Measurements from ENCODE around the gene IFIT2.

Gene IFIT2

DNA sequence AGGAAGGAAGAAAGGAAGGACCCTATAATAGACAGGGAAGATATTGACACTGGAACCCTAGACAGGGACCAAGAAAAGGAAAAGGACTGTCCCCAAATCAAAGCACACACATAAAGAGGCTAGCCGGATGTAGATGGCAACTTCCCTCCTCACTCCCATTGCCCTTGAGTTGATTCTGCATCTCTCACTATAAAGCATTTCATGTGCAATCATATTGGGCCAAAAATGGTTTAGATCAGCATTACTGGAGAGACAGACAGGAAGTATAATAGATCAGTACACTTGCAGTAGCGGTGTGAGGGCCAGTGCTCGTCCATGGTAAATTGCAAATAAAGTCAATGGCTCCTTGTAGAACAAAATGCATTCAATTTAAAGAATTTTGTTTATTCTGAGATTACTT is 34.4 kb downstream of the IFIT2 start:
- Histone ChIP-seq H3K4me3 (ENCODE audit: insufficient read length, low read depth) (no peak overlapping the region), H3K9ac (ENCODE audit: insufficient read length, low read depth) (no peak overlapping the region), H3K4me1 (ENCODE audit: insufficient read depth, insufficient read length) (peaks cover 3% of the 10 kb centered on the region), H3K27me3 (ENCODE audit: insufficient read depth, insufficient read length) (no peaks in the 10 kb centered on the region), H3K36me3 (ENCODE audit: insufficient read depth, insufficient read length, low read length) (no peaks in the 10 kb centered on the region), H3K9me3 (ENCODE audit: insufficient read depth, low read length) (no peaks in the 10 kb centered on the region)
- no peak for DNase-seq (ENCODE audit: low read depth, low spot score)
- TF ChIP-seq ZNF274 (IDR thresholded peaks at IDR 0.05; ENCODE audit: low read depth, low read length) (no peak), YY1 (IDR thresholded peaks at IDR 0.05; ENCODE audit: insufficient read depth, insufficient read length) (no peak), SUZ12 (IDR thresholded peaks at IDR 0.05; ENCODE audit: extremely low read depth, insufficient read depth, insufficient read length) (no peak)

DNA sequence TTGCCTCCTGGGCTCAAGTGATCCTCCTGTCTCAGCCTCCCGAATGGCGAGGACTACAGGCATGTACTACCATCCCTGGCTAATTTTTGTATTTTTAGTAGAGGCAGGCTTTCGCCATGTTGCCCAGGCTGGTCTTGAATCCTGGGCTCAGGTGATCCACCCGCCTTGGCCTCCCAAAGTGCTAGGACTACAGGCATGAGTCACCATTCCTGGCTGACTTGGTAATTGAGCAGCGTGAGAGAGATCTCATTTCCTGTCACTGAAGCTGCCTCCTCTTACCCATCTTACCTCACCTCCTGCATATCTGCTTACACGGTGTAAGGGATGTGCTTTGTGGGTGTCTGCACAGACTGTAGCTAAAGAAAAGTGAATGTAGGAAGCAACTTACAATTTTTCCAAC is 35.6 kb downstream of the IFIT2 start:
- Histone ChIP-seq H3K36me3 (ENCODE audit: insufficient read depth, insufficient read length, low read length) (no peaks in the 10 kb centered on the region), H3K9me3 (ENCODE audit: insufficient read depth, low read length) (no peaks in the 10 kb centered on the region), H3K4me3 (ENCODE audit: insufficient read length, low read depth) (no peak overlapping the region), H3K9ac (ENCODE audit: insufficient read length, low read depth) (no peak overlapping the region), H3K27me3 (ENCODE audit: insufficient read depth, insufficient read length) (no peaks in the 10 kb centered on the region), H3K4me1 (ENCODE audit: insufficient read depth, insufficient read length) (peaks cover 3% of the 10 kb centered on the region)
- DNase-seq (ENCODE audit: low read depth, low spot score), result no peak
- TF ChIP-seq SUZ12 (IDR thresholded peaks at IDR 0.05; ENCODE audit: extremely low read depth, insufficient read depth, insufficient read length), result no peak
- TF ChIP-seq ZNF274 (IDR thresholded peaks at IDR 0.05; ENCODE audit: low read depth, low read length), result no peak
- no peak for TF ChIP-seq YY1 (IDR thresholded peaks at IDR 0.05; ENCODE audit: insufficient read depth, insufficient read length)

DNA sequence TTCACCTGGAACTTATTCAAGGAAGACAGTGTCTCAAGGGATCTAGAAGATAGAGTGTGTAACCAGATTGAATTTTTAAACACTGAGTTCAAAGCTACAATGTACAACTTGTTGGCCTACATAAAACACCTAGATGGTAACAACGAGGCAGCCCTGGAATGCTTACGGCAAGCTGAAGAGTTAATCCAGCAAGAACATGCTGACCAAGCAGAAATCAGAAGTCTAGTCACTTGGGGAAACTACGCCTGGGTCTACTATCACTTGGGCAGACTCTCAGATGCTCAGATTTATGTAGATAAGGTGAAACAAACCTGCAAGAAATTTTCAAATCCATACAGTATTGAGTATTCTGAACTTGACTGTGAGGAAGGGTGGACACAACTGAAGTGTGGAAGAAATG is 36.9 kb downstream of the IFIT2 start:
- H3K9me3 ChIP-seq (ENCODE audit: insufficient read depth, low read length), result no peaks in the 10 kb centered on the region
- no peak for DNase-seq (ENCODE audit: low read depth, low spot score)
- no peak overlapping the region for H3K9ac ChIP-seq (ENCODE audit: insufficient read length, low read depth)
- no peaks in the 10 kb centered on the region for H3K36me3 ChIP-seq (ENCODE audit: insufficient read depth, insufficient read length, low read length)
- no peak overlapping the region for H3K4me3 ChIP-seq (ENCODE audit: insufficient read length, low read depth)
- TF ChIP-seq YY1 (IDR thresholded peaks at IDR 0.05; ENCODE audit: insufficient read depth, insufficient read length) (no peak), ZNF274 (IDR thresholded peaks at IDR 0.05; ENCODE audit: low read depth, low read length) (no peak), SUZ12 (IDR thresholded peaks at IDR 0.05; ENCODE audit: extremely low read depth, insufficient read depth, insufficient read length) (no peak)
- H3K4me1 ChIP-seq (ENCODE audit: insufficient read depth, insufficient read length), result peaks cover 3% of the 10 kb centered on the region
- H3K27me3 ChIP-seq (ENCODE audit: insufficient read depth, insufficient read length), result no peaks in the 10 kb centered on the region

DNA sequence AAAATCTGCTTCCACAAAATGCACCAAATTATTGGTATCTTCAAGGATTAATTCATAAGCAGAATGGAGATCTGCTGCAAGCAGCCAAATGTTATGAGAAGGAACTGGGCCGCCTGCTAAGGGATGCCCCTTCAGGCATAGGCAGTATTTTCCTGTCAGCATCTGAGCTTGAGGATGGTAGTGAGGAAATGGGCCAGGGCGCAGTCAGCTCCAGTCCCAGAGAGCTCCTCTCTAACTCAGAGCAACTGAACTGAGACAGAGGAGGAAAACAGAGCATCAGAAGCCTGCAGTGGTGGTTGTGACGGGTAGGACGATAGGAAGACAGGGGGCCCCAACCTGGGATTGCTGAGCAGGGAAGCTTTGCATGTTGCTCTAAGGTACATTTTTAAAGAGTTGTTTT is 38.0 kb downstream of the IFIT2 start:
- H3K9ac ChIP-seq (ENCODE audit: insufficient read length, low read depth), result no peak overlapping the region
- no peak overlapping the region for H3K4me3 ChIP-seq (ENCODE audit: insufficient read length, low read depth)
- H3K9me3 ChIP-seq (ENCODE audit: insufficient read depth, low read length), result no peaks in the 10 kb centered on the region
- DNase-seq (ENCODE audit: low read depth, low spot score), result no peak
- TF ChIP-seq YY1 (IDR thresholded peaks at IDR 0.05; ENCODE audit: insufficient read depth, insufficient read length), result no peak
- no peak for TF ChIP-seq ZNF274 (IDR thresholded peaks at IDR 0.05; ENCODE audit: low read depth, low read length)
- no peak for TF ChIP-seq SUZ12 (IDR thresholded peaks at IDR 0.05; ENCODE audit: extremely low read depth, insufficient read depth, insufficient read length)
- H3K36me3 ChIP-seq (ENCODE audit: insufficient read depth, insufficient read length, low read length), result no peaks in the 10 kb centered on the region
- no peaks in the 10 kb centered on the region for H3K27me3 ChIP-seq (ENCODE audit: insufficient read depth, insufficient read length)
- no peaks in the 10 kb centered on the region for H3K4me1 ChIP-seq (ENCODE audit: insufficient read depth, insufficient read length)

DNA sequence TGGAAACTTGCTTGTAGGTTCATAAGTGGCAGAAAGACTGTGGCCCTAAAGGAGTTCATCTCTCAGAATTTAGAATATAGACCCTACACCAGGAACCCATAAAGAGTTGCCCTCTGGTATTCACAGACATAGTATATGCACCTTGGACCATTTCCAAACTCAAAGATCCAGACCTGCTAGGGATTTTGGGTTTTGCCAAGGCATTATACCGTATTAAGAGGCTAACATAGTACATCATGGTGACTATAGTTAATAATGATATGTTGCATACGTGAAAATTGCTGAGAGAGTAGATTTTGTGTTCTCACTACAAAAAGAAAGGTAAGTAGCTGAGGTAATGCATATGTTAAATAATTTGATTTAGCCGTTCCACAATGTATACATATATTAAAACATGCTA is 39.8 kb downstream of the IFIT2 start:
- H3K27me3 ChIP-seq (ENCODE audit: insufficient read depth, insufficient read length), result no peaks in the 10 kb centered on the region
- no peak overlapping the region for H3K9ac ChIP-seq (ENCODE audit: insufficient read length, low read depth)
- no peak overlapping the region for H3K4me3 ChIP-seq (ENCODE audit: insufficient read length, low read depth)
- no peak for DNase-seq (ENCODE audit: low read depth, low spot score)
- H3K4me1 ChIP-seq (ENCODE audit: insufficient read depth, insufficient read length), result no peaks in the 10 kb centered on the region
- no peaks in the 10 kb centered on the region for H3K36me3 ChIP-seq (ENCODE audit: insufficient read depth, insufficient read length, low read length)
- H3K9me3 ChIP-seq (ENCODE audit: insufficient read depth, low read length), result no peaks in the 10 kb centered on the region
- no peak for TF ChIP-seq ZNF274 (IDR thresholded peaks at IDR 0.05; ENCODE audit: low read depth, low read length)
- no peak for TF ChIP-seq SUZ12 (IDR thresholded peaks at IDR 0.05; ENCODE audit: extremely low read depth, insufficient read depth, insufficient read length)
- TF ChIP-seq YY1 (IDR thresholded peaks at IDR 0.05; ENCODE audit: insufficient read depth, insufficient read length), result no peak

DNA sequence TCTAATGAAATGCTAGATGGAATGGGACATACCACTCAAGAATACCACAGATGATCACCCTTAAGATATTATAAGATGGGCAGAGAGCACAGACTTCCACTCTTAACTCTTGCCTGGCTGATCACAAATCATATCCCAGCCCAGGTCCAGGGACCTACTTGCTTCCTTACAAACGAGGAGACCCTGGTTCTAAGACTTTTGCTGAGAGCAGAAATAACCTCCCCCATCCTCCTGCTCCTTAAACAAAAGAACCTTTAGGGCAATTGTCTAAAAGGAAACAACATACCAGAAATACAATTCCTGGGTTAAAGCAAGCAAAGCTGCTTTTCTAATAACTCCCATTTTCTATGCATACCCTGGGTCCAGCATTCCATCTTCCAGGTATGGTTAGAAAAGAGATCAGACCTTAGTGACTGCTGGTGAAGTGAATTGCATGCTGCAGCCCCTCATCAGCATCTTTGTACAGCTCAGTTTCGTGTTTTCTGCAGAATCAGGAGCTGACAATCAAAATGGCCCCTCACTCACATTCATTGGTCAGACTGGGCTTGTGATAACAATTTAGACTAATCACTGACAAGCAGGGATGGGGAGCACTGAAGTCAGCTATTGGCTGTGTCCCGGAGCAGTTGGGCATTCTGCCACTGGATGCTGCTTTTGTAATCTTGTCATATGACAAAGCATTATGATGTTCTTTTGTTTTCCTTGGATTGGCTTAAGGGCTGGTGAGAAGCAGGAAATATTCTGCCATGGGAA is 40.5 kb downstream of the IFIT2 start:
- TF ChIP-seq ZNF274 (IDR thresholded peaks at IDR 0.05; ENCODE audit: low read depth, low read length), result no peak
- no peak for TF ChIP-seq SUZ12 (IDR thresholded peaks at IDR 0.05; ENCODE audit: extremely low read depth, insufficient read depth, insufficient read length)
- Histone ChIP-seq H3K36me3 (ENCODE audit: insufficient read depth, insufficient read length, low read length) (no peaks in the 10 kb centered on the region), H3K4me1 (ENCODE audit: insufficient read depth, insufficient read length) (no peaks in the 10 kb centered on the region), H3K9me3 (ENCODE audit: insufficient read depth, low read length) (no peaks in the 10 kb centered on the region), H3K4me3 (ENCODE audit: insufficient read length, low read depth) (no peak overlapping the region), H3K27me3 (ENCODE audit: insufficient read depth, insufficient read length) (no peaks in the 10 kb centered on the region), H3K9ac (ENCODE audit: insufficient read length, low read depth) (no peak overlapping the region)
- no peak for DNase-seq (ENCODE audit: low read depth, low spot score)

DNA sequence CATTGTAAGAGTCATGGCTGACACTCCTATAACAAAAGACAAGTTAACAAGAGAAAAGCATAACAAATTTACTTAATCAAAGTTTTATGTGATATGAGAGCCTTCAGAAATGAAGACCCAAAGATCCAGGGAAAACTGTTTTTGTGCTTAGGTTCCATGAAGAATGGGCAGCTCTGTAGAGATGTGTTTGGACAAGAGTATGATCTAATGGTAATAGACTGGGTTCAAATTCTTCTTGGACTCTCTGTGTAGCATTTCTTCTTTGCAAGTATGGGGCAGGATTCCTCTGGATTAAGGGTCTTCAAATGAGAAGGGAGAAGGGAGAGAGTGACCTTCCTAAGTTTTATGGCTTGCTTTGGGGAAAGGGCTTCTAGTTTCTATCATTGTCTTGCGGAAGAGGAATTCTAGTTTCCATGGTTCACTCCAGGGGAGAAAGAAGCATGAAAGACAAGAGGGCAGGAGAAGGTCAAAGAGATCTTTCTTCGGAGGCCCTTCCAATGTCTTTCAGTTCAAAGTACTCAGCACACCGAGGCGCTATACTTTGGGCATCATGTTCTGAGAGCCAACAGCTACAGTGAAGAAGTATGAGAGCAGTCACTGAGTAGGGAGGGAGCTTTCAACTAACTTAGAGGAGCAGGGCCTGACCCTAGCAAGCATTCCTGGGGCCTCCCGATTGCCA is 41.4 kb downstream of the IFIT2 start:
- no peak overlapping the region for H3K9ac ChIP-seq (ENCODE audit: insufficient read length, low read depth)
- H3K4me3 ChIP-seq (ENCODE audit: insufficient read length, low read depth), result no peak overlapping the region

More for the DNA sequence above, 41.4 kb downstream of the IFIT2 start:
- DNase-seq (ENCODE audit: low read depth, low spot score), result no peak
- Histone ChIP-seq H3K36me3 (ENCODE audit: insufficient read depth, insufficient read length, low read length) (no peaks in the 10 kb centered on the region), H3K4me1 (ENCODE audit: insufficient read depth, insufficient read length) (no peaks in the 10 kb centered on the region), H3K9me3 (ENCODE audit: insufficient read depth, low read length) (no peaks in the 10 kb centered on the region), H3K27me3 (ENCODE audit: insufficient read depth, insufficient read length) (no peaks in the 10 kb centered on the region)
- TF ChIP-seq YY1 (IDR thresholded peaks at IDR 0.05; ENCODE audit: insufficient read depth, insufficient read length) (no peak), ZNF274 (IDR thresholded peaks at IDR 0.05; ENCODE audit: low read depth, low read length) (no peak), SUZ12 (IDR thresholded peaks at IDR 0.05; ENCODE audit: extremely low read depth, insufficient read depth, insufficient read length) (no peak)

Measured in NT2/D1 (cell line).